Stimulated activated CD4-positive, alpha-beta T cell treated with anti-CD3 and anti-CD28 coated beads, Interleukin-4, amount 100 ng/mL, for 4 hours (primary cell): ENCODE measurements around the gene ADK.
"Not testable (repeated sequence)": the region's sequence is repeated elsewhere in the genome, so short reads cannot be mapped to it uniquely, and the experiment has no call there.

Source experiments
- DNase-seq, 2 experiments: peaks; one replicate each; pipeline ENCODE4 v3.0.0-alpha.2; 2020

ADK gene

DNA sequence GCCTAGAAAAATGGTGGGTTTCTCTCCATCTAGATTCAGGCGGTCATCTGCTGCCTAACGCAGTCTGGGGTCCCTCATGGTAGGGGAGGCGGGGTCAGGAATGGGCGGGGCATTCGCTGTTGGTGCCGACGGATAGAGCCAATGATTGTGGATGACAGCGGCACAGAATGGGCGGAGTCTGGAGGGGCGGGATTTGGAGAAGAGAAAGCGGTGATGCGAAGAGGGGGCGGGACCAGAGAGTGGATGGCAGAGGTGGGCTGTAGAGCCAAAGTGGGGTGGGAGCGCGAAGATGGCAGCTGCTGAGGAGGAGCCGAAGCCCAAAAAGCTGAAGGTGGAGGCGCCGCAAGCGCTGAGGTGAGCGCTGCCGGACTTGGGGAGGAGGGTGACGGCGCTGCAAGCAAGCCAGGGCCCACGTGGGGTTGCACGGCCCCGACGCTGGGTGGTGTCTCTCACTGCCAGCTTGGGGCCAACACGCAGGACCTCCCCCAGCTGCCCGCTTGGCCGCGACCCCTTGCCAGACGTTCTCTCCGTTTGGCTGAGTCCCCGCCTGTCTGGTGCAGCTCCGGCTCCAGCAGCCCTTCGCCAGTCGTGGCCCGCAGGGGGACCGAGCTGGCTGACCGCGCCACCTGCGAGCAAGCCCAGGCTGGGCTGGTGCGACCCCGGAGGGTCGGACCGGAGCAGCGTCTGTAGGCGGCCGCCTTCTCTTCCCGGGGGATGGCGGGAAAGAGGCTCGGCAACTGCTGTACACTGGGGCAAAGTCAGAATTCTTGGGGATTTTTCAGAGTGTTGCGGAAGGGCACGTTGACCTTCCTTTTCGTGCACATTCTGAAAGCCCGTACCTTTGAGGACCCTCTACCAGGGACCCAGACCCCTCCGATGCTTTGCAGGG is at the start of gene ADK:
ADK (plus strand) TSS at position 232 of the 889 bp plus-strand sequence; CDS start at position 290, 58 bp downstream.
- peak; percentile 100 for DNase-seq

DNA sequence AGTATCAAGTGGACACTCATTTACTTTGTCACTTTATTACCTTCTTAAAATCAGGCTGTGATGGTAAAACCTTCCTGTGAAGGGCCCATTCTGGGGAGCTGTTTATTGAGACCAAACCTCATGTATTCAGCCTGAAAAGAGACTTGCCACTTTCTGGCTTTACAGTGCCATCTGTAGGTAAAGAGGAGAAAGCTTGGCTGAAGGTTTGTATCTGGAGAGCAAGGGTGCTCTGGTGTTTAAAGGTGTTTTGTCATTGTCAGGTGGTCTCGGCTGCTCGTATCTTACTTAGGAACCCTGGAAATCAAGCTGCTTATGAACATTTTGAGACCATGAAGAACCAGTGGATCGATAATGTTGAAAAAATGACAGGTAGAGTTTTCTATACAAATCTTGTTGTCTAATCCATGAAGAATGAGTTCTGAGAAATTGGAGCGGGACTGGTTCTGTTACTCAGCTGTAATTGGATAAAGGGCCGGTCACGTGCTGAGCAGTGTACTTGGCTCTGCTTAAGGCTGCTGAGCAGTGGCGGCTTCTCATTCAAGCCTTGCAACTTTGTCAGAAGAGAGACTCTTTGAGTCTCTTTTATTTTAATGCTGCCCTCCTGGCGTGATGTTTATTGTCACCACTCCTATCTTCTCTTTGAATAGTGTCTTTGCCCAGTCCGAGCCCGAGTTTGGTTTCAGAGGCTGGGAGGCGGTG is 47.3 kb upstream of the ADK start:
- no peak for DNase-seq

DNA sequence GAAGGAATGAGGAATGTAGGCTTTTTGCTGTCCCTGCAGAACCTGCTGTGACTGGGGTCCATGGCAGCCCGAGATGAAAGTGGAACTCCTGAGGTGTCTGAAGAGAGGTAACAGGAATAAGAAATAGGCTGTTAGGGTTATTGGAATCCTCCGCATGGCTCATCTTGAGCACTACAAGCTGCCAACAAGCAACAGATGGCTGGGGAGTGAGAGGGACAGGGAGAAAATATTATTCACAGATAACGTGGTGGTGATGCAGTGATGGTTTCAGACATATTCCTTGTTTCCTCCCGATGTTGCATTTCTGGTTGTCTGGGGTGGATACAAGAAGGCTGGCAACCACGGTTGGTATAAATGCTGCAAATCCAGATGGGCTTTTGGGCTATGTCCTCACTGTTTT is 46.5 kb upstream of the ADK start:
- DNase-seq: no peak

DNA sequence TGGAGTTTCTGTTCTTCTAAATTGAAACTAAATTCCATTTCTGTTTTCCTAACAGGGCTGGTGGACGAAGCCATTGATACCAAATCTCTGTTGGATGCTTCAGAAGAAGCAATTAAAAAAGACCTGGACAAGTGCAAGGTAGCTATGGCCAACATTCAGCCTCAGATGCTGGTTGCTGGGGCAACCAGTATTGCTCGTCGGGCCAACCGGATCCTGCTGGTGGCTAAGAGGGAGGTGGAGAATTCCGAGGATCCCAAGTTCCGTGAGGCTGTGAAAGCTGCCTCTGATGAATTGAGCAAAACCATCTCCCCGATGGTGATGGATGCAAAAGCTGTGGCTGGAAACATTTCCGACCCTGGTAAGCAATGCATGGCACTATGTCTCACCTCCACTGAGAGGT is 46.0 kb upstream of the ADK start:
- DNase-seq: no peak

DNA sequence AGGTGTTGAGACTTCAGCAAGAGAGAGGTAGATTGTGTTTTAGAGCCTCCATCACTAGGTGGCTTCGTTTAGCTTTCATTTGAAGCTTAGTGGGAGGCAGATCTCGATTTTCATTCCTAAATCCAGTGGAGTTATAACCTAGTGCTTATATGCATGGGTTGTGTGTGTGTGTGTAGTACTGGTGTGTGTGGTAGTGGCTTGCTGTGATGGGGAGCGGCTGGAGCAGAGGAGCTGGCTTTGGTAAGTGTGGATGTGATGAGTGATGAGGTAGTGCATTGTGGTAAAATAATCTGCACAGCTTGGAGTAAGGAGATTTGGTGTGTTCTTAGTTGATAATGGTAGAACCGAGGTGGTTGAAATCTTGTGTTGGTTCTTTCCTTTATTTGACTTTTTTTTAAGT is 43.6 kb upstream of the ADK start:
- DNase-seq: no peak

DNA sequence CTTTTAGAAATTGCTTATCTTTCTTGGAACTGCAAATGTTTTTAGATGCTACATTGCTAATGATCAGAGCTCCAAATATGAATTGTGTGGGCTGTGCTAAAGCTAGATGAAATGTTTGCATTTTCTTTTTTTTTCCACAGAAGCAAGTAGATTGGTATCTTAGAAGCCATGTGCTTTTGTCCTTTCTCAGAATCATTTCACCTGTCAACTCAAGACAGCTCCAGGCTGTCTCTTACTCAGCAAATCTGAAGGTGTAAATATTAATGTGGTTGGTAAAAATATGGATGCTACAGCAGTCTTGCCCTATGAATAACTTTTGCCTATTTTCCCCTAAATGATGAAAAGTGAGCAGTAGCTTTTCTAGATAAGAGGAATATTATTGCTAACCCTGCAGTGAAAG is 41.6 kb upstream of the ADK start:
- no peak for DNase-seq

DNA sequence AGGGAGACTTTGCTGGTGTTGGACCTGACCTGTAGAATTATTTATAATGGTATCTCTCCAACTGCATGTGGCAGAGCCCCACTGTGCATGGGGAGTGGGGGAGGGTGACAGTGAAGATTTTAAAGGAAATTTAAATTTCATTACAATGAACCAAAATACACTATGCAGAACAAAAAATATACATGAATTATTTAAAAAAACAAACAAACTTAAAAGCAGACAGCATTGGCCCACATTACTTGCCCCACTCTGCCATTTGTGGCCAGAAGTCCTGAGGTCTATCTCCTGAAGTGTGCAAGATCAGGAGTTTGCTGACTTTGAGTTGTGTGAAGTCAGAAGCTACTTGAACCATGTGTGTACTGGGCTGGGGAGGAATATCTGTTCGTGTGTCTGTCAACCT is 40.9 kb upstream of the ADK start:
- no peak for DNase-seq

DNA sequence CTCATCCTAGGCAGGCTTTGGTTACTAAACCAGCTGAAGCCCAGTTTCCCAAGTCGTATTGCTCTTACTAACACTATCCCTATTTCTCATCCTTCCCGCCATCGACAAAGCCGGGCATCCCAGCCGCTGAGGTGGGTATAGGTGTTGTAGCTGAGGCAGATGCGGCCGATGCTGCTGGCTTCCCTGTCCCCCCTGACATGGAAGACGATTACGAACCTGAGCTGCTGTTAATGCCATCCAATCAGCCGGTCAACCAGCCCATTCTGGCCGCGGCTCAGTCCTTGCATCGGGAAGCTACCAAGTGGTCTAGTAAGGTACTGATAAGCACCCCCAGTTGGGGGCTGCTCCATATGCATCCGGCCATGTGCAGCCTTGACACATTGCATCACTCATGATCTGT is 39.2 kb upstream of the ADK start:
- no peak for DNase-seq

DNA sequence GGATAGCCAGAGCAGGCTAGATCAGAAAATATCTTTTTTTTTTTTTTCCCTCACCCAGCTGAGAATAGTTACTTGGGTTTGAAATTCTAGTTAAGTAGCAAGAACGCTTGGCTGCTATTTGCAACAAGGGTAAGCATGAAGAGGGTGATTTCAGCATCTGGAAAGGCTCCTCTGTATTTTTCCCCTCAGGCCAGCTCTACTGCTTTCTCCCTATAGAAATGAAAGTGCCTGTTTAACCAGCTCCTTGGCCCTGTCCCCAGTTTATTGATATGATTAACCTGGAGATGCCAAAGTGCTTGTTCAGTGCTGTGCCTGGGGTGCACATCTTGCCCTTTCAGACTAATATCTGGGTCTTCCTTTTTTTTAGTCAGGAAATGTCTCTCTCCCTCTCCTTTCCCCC is 37.5 kb upstream of the ADK start:
- no peak for DNase-seq

DNA sequence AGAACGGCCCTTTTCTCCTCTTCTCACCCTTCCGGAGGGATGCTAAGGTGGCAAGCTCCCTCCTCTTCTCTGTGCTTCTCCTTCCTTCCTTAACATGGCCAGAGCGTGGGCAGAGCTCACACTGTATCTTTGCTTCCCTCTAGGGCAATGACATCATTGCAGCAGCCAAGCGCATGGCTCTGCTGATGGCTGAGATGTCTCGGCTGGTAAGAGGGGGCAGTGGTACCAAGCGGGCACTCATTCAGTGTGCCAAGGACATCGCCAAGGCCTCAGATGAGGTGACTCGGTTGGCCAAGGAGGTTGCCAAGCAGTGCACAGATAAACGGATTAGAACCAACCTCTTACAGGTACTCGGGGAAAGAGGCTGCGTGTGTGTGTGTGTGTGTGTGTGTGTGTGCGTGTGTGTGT is 37.0 kb upstream of the ADK start:
- no peak for DNase-seq

DNA sequence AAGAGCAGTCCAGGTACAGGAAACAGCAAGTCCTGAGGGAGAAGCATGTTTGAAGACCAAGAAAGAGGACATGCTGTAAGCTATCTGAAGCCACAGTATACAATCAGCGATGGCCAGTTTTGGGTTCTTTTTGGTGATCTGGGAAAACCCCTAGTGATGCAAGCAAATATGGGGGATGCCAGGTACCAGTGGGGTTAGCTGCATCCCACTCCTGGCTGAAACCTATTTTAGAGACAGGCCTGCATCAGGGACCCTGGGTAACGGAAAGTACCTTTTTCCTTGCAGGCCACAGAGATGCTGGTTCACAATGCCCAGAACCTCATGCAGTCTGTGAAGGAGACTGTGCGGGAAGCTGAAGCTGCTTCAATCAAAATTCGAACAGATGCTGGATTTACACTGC is 33.3 kb upstream of the ADK start:
- no peak for DNase-seq

DNA sequence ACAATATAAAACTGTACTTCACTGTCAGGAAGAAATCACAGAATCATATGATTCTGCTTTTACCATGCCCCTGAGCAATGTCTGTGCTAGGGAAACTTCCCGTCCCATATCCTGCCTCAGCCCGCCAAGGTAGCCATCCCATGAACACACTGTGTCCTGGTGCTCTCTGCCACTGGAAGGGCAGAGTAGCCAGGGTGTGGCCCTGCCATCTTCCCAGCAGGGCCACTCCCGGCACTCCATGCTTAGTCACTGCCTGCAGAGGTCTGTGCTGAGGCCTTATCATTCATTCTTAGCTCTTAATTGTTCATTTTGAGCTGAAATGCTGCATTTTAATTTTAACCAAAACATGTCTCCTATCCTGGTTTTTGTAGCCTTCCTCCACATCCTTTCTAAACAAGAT is 32.2 kb upstream of the ADK start:
- no peak for DNase-seq

DNA sequence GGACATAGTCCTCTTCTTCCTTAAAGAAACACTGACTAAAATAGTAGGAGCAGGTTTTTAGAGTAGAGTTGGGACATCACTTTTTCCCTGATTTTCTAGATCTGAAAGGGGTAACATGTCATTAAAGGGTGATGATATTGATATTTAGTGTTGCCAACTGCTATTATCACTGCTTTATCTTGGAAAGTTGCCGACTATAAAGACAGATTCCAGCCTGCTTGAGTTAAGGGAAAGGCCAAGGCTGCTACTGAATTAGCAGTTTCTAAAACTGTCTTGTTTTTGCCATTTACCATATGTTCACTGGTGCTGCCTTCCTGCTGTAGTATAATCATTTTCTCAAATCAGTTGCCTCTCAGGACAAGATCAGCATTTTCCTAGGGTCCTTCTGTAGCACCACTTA is 30.1 kb upstream of the ADK start:
- DNase-seq: no peak

DNA sequence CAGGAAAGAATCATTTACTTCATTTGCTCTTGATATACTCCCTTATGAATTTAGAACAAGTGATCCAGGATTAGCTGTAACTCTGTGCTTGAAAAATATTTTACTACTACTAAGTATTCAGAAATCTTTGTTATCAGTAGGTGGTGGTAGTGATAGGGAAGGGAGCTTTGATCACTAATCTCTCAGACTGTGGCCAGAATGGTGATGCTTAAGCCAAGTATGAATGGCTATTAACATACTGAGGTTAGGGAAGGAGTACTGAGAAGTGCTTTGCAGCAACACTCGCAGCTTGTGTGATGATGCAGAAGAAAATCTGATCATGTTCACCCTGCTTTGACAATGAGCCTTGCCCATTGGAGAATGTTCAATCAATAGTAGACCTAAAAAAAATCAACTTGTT is 29.7 kb upstream of the ADK start:
- no peak for DNase-seq

DNA sequence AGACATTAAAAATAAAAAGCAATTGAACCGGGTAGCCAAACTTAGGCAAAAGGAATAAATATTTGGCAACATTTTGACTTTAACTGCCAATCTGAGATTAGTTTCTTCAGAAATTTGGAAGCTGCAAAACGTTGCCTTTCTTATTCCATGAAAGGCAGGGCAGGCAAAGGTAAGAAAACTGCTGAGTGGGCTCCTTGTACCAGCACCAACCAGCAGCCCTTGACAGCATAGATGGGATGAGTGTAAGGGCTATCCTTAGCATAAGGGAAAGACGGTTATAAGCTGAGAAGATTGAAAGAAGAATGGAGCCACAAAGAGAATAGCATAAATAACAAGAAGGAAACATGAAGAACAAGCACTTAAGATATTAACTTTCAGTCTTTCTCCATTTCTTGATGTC is 29.0 kb upstream of the ADK start:
- no peak for DNase-seq

DNA sequence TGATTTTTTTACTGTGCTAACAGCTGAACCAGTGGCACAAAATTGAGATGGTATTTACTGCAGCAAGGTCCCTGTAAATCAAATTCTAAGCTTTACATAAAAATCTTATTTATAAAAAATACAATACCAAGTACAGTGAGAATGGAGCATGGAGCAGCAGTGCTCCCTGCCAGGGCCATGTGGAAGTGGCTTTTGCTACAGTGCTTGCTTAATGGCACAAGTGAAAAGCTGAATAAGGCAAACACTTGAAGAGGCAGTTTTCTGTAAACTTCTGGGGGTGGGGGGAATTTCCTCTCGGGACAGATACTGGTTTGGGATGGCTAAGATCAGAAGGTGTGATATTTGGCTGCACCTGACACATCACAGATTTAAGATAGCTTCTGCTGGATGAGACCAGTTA is 27.9 kb upstream of the ADK start:
- no peak for DNase-seq

DNA sequence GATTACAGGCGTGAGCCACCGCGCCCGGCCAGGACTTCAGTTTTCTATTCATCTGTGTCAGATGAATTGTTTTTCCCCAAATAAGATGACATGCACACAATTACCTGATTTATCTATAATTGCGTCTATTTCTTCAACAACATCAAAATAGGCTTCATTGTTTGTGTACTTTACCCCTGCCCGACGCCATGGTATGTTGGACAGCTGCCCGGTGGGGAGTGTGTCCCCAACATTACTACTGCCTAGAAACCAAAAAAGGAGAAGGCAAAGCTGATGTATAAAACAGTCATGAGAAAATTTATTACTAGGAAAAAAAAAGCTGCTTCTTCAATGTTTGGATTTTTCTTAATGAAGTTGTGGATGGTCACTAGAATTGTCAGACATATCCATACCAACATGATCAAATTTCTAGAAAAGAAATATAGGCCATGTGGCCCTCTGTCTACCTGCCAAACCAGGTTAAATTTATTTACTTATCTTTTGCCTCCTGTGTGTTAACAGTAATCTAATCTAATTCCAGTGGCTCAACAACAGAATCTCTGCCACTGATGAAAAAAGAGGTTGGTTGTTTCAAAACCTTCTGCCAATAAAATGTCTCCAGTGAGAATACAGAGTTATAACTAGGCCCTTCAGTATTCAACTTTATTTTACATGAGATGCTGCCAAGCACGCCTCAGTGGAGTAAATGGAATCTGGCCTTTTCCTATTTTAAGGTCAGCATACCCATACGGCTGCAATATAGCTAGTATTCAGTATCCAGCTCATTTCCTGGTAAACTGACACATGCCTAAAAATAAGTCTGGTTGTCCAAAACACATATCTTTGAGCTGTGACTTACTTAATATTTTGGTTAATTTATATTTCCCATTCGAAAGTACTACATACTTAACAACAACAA is 16.8 kb upstream of the ADK start:
- no peak for DNase-seq

DNA sequence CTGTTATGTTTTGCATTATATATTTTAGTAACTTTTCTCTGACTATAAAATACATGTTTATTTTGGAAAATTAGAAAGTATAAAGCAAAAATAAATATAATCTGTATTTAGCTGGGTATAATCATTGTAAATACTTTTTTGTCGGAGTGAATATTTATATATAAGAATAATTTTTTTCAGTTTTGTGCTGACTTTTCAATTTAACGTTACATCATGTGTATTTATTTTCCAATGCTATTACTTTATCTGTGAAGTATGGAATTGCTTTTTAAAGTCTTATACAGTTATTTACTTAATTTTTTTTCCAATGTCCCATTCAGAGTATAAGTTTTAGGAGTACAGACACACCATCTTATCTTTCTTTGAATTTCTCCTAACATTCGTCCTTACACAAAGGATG is 15.6 kb upstream of the ADK start:
- DNase-seq: no peak

DNA sequence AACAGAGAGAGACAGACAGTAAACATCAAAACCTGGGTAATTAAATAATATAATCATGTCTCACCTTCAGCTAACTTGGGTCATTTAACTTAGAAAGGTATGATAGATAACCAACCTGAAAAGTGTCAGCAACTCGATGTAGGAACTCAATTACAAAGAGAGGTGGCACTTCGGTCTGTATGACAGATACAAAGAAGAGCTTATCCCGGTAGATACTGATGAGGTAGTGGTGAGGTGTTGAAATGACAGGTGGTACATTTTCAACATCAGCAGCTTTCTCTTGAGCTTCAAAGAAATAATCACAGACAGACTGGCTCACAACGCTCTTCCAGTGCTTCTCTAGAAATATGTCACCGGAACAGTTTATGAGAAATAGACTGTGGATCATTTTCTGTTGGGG is 13.0 kb upstream of the ADK start:
- no peak for DNase-seq

DNA sequence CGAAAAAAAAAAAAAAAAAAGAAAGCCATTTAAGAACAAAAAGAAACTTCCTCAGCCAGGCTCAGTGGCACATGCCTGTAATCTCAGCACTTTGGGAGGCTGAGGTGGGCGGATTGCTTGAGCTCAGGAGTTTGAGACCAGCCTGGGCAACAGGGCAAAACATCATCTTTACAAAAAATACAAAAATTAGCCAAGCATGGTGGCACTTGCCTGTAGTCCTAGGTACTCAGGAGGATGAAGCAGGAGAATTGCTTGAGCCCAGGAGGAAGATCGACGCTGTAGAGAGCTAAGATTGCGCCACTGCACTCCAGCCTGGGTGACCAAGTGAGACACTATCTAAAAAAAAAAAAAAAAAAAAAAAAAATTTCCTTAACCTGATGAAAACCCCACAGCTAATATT is 12.4 kb upstream of the ADK start:
- DNase-seq: not testable (repeated sequence)

DNA sequence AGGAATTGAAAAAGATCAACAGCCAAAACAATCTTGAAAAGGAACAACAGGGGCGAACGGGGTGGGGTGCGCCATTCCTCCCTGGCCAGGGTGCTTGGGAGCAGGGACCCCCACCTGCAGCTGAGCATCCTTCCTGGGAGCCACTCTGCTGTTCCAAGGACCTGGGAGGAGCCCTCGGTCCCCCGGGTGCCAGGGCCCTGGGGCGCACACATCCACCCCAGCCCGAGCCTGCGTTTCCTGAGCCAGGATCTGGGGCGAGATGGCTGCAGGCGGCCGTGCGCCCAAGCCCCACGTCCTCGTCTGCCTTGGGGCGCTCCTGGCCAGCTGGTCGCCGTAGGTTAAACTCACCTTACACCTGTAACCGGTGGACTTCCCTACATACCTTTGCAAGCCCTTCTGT is 11.0 kb upstream of the ADK start:
- no peak for DNase-seq

DNA sequence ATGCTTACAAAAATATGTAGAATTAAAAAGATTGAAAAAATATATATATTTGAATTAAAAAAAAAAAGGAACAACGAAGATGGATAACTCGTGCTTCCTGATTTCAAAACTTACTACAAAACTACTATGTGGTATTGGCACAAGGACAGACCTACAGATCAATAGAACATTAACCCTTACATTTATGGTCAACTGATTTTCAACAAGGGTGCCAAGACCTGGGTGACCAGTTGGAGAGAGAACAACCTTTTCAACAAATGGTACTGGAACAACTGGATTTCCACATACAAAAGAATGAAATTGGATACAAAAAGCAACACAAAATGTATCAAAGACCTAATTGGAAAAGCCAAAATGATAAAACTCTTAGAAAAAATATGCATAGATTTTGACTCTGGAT is 10.5 kb upstream of the ADK start:
- no peak for DNase-seq

DNA sequence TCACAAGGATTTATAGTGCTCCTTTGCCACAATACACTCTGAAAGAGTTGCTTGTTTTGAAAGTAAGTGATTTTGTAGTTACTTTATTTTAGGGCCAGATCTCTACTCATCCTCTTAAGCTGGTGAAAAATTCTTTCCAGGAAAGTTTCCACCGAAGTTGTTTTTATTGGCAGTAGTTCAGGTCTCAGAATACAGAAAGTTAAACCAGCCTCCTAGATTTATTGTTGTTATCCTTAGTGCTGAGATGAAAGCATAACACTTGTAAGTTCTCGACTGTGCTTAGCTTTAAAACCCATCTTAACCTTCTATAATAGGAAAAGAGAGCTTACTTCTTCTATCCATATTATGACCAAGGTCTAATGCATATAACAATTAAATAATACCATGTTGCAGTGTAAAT is 5.9 kb upstream of the ADK start:
- no peak for DNase-seq

DNA sequence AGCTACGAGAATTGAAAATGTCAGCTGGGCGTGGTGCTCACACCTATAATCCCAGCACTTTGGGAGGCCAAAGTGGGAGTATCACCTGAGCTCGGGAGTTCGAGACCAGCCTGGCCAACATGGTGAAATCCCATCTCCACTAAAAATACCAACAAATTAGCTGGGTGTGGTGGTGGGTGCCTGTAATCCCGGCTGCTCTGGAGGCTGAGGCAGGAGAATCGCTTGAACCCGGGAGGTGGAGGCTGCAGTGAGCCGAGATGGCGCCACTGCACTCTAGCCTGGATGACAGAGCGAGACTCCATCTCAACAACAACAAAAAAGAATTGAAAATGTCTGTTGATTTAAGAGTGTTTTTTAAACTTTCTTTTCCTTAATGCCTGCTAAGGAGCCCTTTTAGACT is 4.0 kb upstream of the ADK start:
- not testable (repeated sequence) for DNase-seq
